PC-3 (cell line): ENCODE results near the gene TRIP12. TPM values are rescaled to one million over a fixed set of nuclear protein-coding genes. Genes with fewer than 3 reads are reported as not detected.

ENCODE experiments used
- ATAC-seq: fragments of 200-7000 bp; cut with Tn5 transposase; 2 replicates; pipeline ENCODE4 v1.9.1; 2020; ENCODE audit warnings: mild to moderate bottlenecking, moderate library complexity
- BruUV-seq: library from RNA; stranded (reverse); fragments of 400-500 nt; replicated peaks from 2 replicates; lab custom pipeline; 2021; lab: Mats Ljungman, UMichigan
- CTCF ChIA-PET: fragments of 300-600 bp; sonication (Branson Sonifier 250); formaldehyde crosslinking; loops from one replicate; lab custom pipeline; 2022; ENCODE audit warnings: antibody characterized with exemption; lab: Charles Lee
- POLR2A ChIA-PET: fragments of 300-600 bp; sonication (Branson Sonifier 250); formaldehyde crosslinking; loops from one replicate; lab custom pipeline; 2022; ENCODE audit warnings: antibody characterized with exemption; ENCODE audit not compliant: unreplicated experiment; lab: Charles Lee
- DNase-seq: peaks from one replicate; pipeline ENCODE4 v3.0.0-alpha.2; 2015
- H2AFZ ChIP-seq: fragments of 300-600 bp; sonication (generic); 2 replicates; pipeline ENCODE4 v1.6.0; 2016; ENCODE audit warnings: antibody characterized with exemption, low read length
- H3F3A ChIP-seq: fragments of 300-600 bp; sonication (generic); one replicate; pipeline ENCODE4 v1.6.0; 2017; ENCODE audit warnings: antibody characterized with exemption, low read length, control low read depth, mild to moderate bottlenecking; ENCODE audit not compliant: unreplicated experiment
- H3K27ac ChIP-seq: fragments of 300-600 bp; sonication (generic); 2 replicates; pipeline ENCODE4 v1.5.1; 2016; ENCODE audit warnings: mild to moderate bottlenecking, low read length
- H3K27me3 ChIP-seq: fragments of 300-600 bp; sonication (generic); 2 replicates; pipeline ENCODE4 v1.6.1; 2016; ENCODE audit warnings: low read length, mixed read lengths
- H3K36me3 ChIP-seq: fragments of 300-600 bp; sonication (generic); 2 replicates; pipeline ENCODE4 v1.6.1; 2016; ENCODE audit warnings: low read depth, mixed run types, low read length, mixed read lengths
- H3K4me1 ChIP-seq: fragments of 300-600 bp; sonication (generic); 2 replicates; pipeline ENCODE4 v1.5.1; 2016; ENCODE audit warnings: low read length; ENCODE audit not compliant: insufficient read depth
- H3K4me2 ChIP-seq: fragments of 300-600 bp; sonication (generic); 2 replicates; pipeline ENCODE4 v1.6.0; 2016; ENCODE audit warnings: low read length
- H3K4me3 ChIP-seq: fragments of 300-600 bp; sonication (generic); 2 replicates; pipeline ENCODE4 v1.5.1; 2016; ENCODE audit warnings: mild to moderate bottlenecking, low read length, mixed read lengths
- H3K79me2 ChIP-seq: fragments of 300-600 bp; sonication (generic); 2 replicates; pipeline ENCODE4 v1.6.1; 2017; ENCODE audit warnings: low read length, mixed read lengths
- H3K9ac ChIP-seq: fragments of 300-600 bp; sonication (generic); 2 replicates; pipeline ENCODE4 v1.6.0; 2016; ENCODE audit warnings: mild to moderate bottlenecking, low read length
- H3K9me2 ChIP-seq: fragments of 300-600 bp; sonication (generic); replicated peaks from 2 replicates; pipeline ENCODE4 v1.6.1; 2016; ENCODE audit warnings: mixed run types, low read length, mixed read lengths
- H3K9me3 ChIP-seq: fragments of 300-600 bp; sonication (generic); 2 replicates; pipeline ENCODE4 v1.6.1; 2016; ENCODE audit warnings: low read length, mixed read lengths
- H4K20me1 ChIP-seq: fragments of 300-600 bp; sonication (generic); 2 replicates; pipeline ENCODE4 v1.6.1; 2016; ENCODE audit warnings: low read length, mixed read lengths
- CTCF ChIP-seq: fragments of 300-600 bp; sonication (generic); conservative IDR thresholded peaks from 2 replicates; pipeline ENCODE4 v1.5.1; 2017; ENCODE audit warnings: antibody characterized with exemption, low read depth, mild to moderate bottlenecking, low read length
- EZH2 ChIP-seq: fragments of 300-600 bp; sonication (generic); IDR thresholded peaks from one replicate; pipeline ENCODE4 v1.6.1; 2017; ENCODE audit warnings: antibody characterized with exemption, mild to moderate bottlenecking, low read length; ENCODE audit not compliant: unreplicated experiment
- EZH2phosphoT487 ChIP-seq: fragments of 300-600 bp; sonication (generic); IDR thresholded peaks from 2 replicates; pipeline ENCODE4 v1.6.1; 2018; ENCODE audit warnings: mild to moderate bottlenecking, antibody characterized with exemption, low read length, borderline replicate concordance
- intact Hi-C: fragments of 100-400 bp; cut with micrococcal nuclease; formaldehyde crosslinking; loops from 2 replicates; pipeline ENCODE4 v1.9.0; 2023
- total RNA-seq: library from RNA; depleted of rRNA; stranded (reverse); fragments of >200 nt; gene quantifications from 2 replicates; pipeline ENCODE4 v1.2.3, GENCODE V29; 2014

The TRIP12 gene
- total RNA-seq, 1 experiment from 2014 or later, result 113 TPM

- Histone ChIP-seq H3K27me3 (no peaks in the 10 kb centered on the region), H4K20me1 (no peaks in the 10 kb centered on the region), H3K9me2 (no peaks in the 10 kb centered on the region), H3K27ac (no peak overlapping the region), H3K4me3 (no peak overlapping the region), H3K4me2 (no peak overlapping the region), H2AFZ (no peak overlapping the region), H3K9me3 (peaks cover 11% of the 10 kb centered on the region; the same call in 1 of the 2 replicates), H3K9ac (no peak overlapping the region), H3K4me1 (no peaks in the 10 kb centered on the region), H3K79me2 (no peaks in the 10 kb centered on the region), H3F3A (no peaks in the 10 kb centered on the region), H3K36me3 (no peaks in the 10 kb centered on the region)
- intact Hi-C loops, result no loop called here
- TF ChIP-seq EZH2phosphoT487, result no peak
- TF ChIP-seq CTCF, result no peak
- no peak for TF ChIP-seq EZH2
- no peak for ATAC-seq
- BruUV-seq, result no TSS peak
- POLR2A ChIA-PET, result no interaction called here
- DNase-seq, result no peak
- CTCF ChIA-PET, result no interaction called here
Measured at GRCh38 chr2:229733611-229734245, 188.1 kb downstream of the TRIP12 start.

- 0 out of 2 replicates have a peak, but pooled peaks cover 3% of the 10 kb centered on the region for H3K4me1 ChIP-seq
- peaks cover 5% of the 10 kb centered on the region; the same call in 1 of the 2 replicates for H3K9me3 ChIP-seq
- no peaks in the 10 kb centered on the region for H3K79me2 ChIP-seq
- ChIA-PET POLR2A (no interaction called here), CTCF (no interaction called here)
- no peak overlapping the region for H3K27ac ChIP-seq
- H3K4me3 ChIP-seq, result no peak overlapping the region
- no peak for TF ChIP-seq EZH2phosphoT487
- TF ChIP-seq CTCF, result no peak
- no peak for TF ChIP-seq EZH2
- H3K9ac ChIP-seq, result no peak overlapping the region
- no peak for ATAC-seq
- DNase-seq, result no peak
- H4K20me1 ChIP-seq, result no peaks in the 10 kb centered on the region
- H3F3A ChIP-seq, result no peaks in the 10 kb centered on the region
- intact Hi-C loops, result no loop called here
- H2AFZ ChIP-seq, result no peak overlapping the region
- H3K36me3 ChIP-seq, result no peaks in the 10 kb centered on the region
- no peak overlapping the region for H3K4me2 ChIP-seq
- BruUV-seq, result no TSS peak
- no peaks in the 10 kb centered on the region for H3K9me2 ChIP-seq
- no peaks in the 10 kb centered on the region for H3K27me3 ChIP-seq
Measured at GRCh38 chr2:229732897-229733296, 188.9 kb downstream of the TRIP12 start.

GRCh38 chr2:229731916-229732315 lies 189.9 kb downstream of the TRIP12 start:
- ChIA-PET POLR2A (no interaction called here), CTCF (no interaction called here)
- TF ChIP-seq CTCF (no peak), EZH2 (no peak), EZH2phosphoT487 (no peak)
- Histone ChIP-seq H2AFZ (no peak overlapping the region), H3K4me3 (no peak overlapping the region), H3K27me3 (no peaks in the 10 kb centered on the region), H3K4me2 (no peak overlapping the region), H3K9me2 (no peaks in the 10 kb centered on the region), H3K36me3 (no peaks in the 10 kb centered on the region), H4K20me1 (no peaks in the 10 kb centered on the region), H3F3A (no peaks in the 10 kb centered on the region), H3K9me3 (no peaks in the 10 kb centered on the region), H3K27ac (no peak overlapping the region), H3K79me2 (no peaks in the 10 kb centered on the region), H3K9ac (no peak overlapping the region), H3K4me1 (0 out of 2 replicates have a peak, but pooled peaks cover 3% of the 10 kb centered on the region)
- ATAC-seq (no peak), DNase-seq (no peak)
- intact Hi-C loops, result no loop called here
- no TSS peak for BruUV-seq
